Measurements from ENCODE around the gene NUDT2. TPM values are rescaled to one million over a fixed set of nuclear protein-coding genes. Genes with fewer than 3 reads are reported as not detected.
A peak's percentile ranks its signal among the peaks of the same experiment; 100 is the strongest.
"Not testable (repeated sequence)": the region's sequence is repeated elsewhere in the genome, so short reads cannot be mapped to it uniquely, and the experiment has no call there.

The NUDT2 gene
- total RNA-seq, 1 donor from 2014 or later: 25.4 TPM

DNA sequence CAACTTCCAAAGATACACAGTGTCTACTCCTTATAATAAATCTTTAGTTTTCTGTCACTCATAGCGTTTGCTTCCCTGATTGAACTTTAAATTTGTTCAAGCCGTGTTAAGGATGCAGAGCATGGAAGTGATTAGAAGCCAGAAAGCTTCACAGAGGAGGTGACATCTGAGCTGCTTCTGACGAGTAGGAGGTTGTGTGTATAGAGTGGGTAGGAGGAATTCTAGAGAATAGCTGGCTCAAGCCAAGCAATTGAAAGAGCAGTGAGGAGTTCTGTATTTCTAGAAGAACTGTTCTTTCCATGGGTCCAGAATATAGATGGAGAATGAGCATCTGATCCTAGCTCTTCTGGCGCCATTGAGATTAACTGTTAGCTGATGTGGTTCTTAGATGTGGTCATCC lies 6.0 kb downstream of the NUDT2 start:
- peaks cover 8% of the 10 kb centered on the region for H3K4me1 Mint-ChIP-seq (ENCODE audit: unreplicated experiment)
- H3K9me3 Mint-ChIP-seq: no peaks in the 10 kb centered on the region
- H3K27me3 Mint-ChIP-seq: no peaks in the 10 kb centered on the region
- no peak overlapping the region for H3K27ac Mint-ChIP-seq
- no peak overlapping the region for H3K4me3 Mint-ChIP-seq
- H3K36me3 Mint-ChIP-seq: no peaks in the 10 kb centered on the region
- TF ChIP-seq, protein P1, sequence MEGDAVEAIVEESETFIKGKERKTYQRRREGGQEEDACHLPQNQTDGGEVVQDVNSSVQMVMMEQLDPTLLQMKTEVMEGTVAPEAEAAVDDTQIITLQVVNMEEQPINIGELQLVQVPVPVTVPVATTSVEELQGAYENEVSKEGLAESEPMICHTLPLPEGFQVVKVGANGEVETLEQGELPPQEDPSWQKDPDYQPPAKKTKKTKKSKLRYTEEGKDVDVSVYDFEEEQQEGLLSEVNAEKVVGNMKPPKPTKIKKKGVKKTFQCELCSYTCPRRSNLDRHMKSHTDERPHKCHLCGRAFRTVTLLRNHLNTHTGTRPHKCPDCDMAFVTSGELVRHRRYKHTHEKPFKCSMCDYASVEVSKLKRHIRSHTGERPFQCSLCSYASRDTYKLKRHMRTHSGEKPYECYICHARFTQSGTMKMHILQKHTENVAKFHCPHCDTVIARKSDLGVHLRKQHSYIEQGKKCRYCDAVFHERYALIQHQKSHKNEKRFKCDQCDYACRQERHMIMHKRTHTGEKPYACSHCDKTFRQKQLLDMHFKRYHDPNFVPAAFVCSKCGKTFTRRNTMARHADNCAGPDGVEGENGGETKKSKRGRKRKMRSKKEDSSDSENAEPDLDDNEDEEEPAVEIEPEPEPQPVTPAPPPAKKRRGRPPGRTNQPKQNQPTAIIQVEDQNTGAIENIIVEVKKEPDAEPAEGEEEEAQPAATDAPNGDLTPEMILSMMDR (conservative IDR thresholded peaks at IDR 0.05): no peak
- DNase-seq (ENCODE audit: extremely low spot score, unreplicated experiment): no peak

DNA sequence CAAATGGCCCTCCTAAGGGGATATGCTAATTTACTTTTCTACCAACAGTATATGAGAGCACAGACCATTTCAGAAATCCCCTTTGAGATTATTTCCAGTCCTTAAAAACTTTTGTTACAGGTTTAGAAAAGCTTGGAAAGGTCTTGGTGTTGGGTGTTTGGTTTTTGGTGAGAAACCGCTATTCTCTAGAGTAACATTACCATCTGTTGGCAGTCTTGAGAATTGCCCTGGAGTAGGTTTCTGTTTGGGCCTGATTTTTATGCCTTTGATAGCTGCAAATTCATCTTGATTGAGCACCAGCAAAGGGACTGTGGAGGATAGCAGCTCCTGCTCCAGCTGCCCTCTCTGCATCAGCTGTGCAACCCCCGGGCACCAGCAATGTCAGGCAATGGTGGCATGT lies 8.0 kb downstream of the NUDT2 start:
- Mint-ChIP-seq H3K9me3 (no peaks in the 10 kb centered on the region), H3K27me3 (no peaks in the 10 kb centered on the region)

DNA sequence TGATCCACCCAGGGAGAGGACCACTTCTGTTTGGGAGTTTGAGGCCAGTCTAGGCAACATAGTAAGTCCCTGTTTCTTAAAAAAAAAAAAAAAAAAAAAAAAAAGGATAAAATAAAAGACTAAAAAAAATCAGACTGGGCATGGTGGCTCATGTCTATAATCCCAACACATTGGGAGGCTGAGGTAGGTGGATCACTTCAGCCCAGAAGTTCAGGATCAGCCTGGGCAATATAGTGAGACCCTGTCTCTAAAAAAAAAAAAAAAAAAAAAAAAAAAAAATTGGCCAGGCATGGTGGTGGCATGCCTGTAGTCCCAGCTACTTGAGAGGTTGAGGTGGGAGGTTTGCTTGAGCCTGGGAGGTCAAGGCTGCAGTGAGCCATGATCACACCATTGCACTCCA lies 8.7 kb downstream of the NUDT2 start:
- not testable (repeated sequence) for H3K4me1 Mint-ChIP-seq (ENCODE audit: unreplicated experiment); H3K27me3 Mint-ChIP-seq; DNase-seq (ENCODE audit: extremely low spot score, unreplicated experiment); H3K36me3 Mint-ChIP-seq; H3K4me3 Mint-ChIP-seq; H3K27ac Mint-ChIP-seq; H3K9me3 Mint-ChIP-seq

More for the DNA sequence above, 8.0 kb downstream of the NUDT2 start:
- H3K36me3 Mint-ChIP-seq: peaks cover 4% of the 10 kb centered on the region
- no peak overlapping the region for H3K27ac Mint-ChIP-seq
- no peak overlapping the region for H3K4me3 Mint-ChIP-seq
- TF ChIP-seq, protein P1 (conservative IDR thresholded peaks at IDR 0.05): peak; percentile 20
- peaks cover 2% of the 10 kb centered on the region for H3K4me1 Mint-ChIP-seq (ENCODE audit: unreplicated experiment)
- DNase-seq (ENCODE audit: extremely low spot score, unreplicated experiment): no peak

DNA sequence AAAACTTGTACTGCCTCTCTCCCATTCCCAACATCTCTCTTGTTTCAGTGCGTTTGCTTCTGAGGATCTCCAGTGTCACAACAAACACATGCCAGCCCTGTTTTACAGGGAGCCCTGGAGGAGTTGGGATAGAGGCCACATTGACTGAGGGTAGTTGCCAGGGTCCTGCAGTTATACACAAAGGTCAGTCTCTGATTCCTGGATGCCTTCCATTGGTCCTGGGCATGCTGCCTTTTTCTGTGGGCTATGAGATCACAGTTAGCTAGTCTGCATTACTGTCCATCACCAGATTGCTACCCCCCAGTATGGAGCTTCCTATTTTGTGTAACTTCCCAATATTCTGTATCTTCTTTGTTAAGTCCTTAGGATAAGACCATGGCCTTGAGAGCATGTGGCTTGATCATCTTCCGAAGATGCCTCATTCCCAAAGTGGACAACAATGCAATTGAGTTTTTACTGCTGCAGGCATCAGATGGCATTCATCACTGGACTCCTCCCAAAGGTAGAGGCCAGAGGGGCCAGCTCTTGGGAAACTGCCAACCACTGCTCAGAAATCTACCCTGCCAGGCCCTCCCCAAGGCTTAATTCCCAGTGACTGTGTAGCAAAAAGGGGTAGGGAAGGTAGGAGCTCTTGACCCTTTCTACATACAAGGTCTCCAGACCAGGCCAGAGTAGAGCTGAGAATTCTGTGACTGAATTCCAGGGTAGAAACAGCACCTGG lies 9.5 kb downstream of the NUDT2 start:
- Mint-ChIP-seq H3K36me3 (peaks cover 8% of the 10 kb centered on the region), H3K27ac (no peak overlapping the region), H3K4me1 (ENCODE audit: unreplicated experiment) (no peaks in the 10 kb centered on the region), H3K4me3 (no peak overlapping the region), H3K9me3 (no peaks in the 10 kb centered on the region), H3K27me3 (no peaks in the 10 kb centered on the region)
- TF ChIP-seq, protein P1 (conservative IDR thresholded peaks at IDR 0.05): no peak
- no peak for DNase-seq (ENCODE audit: extremely low spot score, unreplicated experiment)

DNA sequence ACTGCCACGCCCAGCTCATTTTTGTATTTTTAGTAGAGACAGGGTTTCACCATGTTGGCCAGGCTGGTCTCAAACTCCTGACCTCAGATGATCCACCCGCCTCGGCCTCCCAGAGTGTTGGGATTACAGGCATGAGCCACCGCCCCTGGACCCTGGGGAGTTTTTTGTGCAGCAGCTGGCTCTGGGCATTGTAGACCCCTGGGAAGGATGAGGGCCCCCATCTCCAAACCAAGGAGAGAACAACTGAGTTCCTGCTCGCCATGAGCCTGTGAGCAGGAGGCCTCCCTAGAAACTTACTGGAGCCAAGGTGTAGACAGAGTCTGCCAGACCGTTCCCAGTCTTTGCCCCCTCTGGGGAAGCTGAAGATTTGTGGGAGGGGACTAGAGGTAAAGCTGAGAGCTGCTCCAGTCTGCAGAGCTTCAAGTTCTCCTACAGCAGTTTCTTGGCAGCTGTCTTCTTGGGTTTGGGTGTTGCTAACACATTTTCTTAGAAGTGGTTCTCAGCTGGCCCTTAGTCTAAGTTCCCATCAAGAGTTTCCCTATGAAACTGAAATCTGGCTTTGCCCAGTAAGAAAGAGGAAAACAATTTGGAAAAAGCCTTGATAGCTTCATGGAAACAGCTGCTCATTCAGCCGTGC lies 12.4 kb downstream of the NUDT2 start:
- H3K4me3 Mint-ChIP-seq: no peak overlapping the region
- H3K4me1 Mint-ChIP-seq (ENCODE audit: unreplicated experiment): peaks cover 8% of the 10 kb centered on the region
- no peak for DNase-seq (ENCODE audit: extremely low spot score, unreplicated experiment)
- H3K27ac Mint-ChIP-seq: no peak overlapping the region
- peaks cover 11% of the 10 kb centered on the region for H3K36me3 Mint-ChIP-seq
- no peaks in the 10 kb centered on the region for H3K27me3 Mint-ChIP-seq
- TF ChIP-seq, protein P1 (conservative IDR thresholded peaks at IDR 0.05): no peak
- H3K9me3 Mint-ChIP-seq: no peaks in the 10 kb centered on the region

DNA sequence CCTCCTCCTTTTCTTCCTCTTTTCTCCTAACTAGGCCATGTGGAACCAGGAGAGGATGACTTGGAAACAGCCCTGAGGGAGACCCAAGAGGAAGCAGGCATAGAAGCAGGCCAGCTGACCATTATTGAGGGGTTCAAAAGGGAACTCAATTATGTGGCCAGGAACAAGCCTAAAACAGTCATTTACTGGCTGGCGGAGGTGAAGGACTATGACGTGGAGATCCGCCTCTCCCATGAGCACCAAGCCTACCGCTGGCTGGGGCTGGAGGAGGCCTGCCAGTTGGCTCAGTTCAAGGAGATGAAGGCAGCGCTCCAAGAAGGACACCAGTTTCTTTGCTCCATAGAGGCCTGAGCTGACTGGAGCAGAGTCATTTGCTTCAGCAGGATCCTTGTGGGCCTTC lies 13.7 kb downstream of the NUDT2 start:
- Mint-ChIP-seq H3K9me3 (no peaks in the 10 kb centered on the region), H3K27me3 (no peaks in the 10 kb centered on the region), H3K36me3 (peaks cover 11% of the 10 kb centered on the region), H3K4me1 (ENCODE audit: unreplicated experiment) (peaks cover 8% of the 10 kb centered on the region), H3K27ac (no peak overlapping the region), H3K4me3 (no peak overlapping the region)
- TF ChIP-seq, protein P1 (conservative IDR thresholded peaks at IDR 0.05): no peak
- DNase-seq (ENCODE audit: extremely low spot score, unreplicated experiment): no peak

All from type B pancreatic cell (in vitro differentiated cells).